Hepatocyte (in vitro differentiated cells): ENCODE data around the gene VAV3.

Source experiments
- CTCF ChIP-seq: fragments of 200-600 bp; sonication (generic); IDR thresholded peaks from 2 replicates; pipeline ENCODE4 v1.5.1; 2016; ENCODE audit warnings: antibody characterized with exemption, mild to moderate bottlenecking; ENCODE audit not compliant: poor library complexity
- EZH2 ChIP-seq: fragments of 200-600 bp; sonication (generic); IDR thresholded peaks from 2 replicates; pipeline ENCODE4 v1.6.1; 2016; ENCODE audit warnings: antibody characterized with exemption, mild to moderate bottlenecking, borderline replicate concordance
- EZH2phosphoT487 ChIP-seq: fragments of 200-600 bp; sonication (generic); IDR thresholded peaks from one replicate; pipeline ENCODE4 v1.6.1; 2018; ENCODE audit warnings: antibody characterized with exemption, mild to moderate bottlenecking, low read depth, moderate library complexity; ENCODE audit not compliant: unreplicated experiment, severe bottlenecking

GRCh38 chr1:107623431-107623830 is 341.5 kb downstream of the VAV3 start:
- TF ChIP-seq CTCF (no peak), EZH2 (no peak), EZH2phosphoT487 (no peak)
